H9 (cell line): Measurements from ENCODE around the gene COL18A1. TPM values are rescaled to one million over a fixed set of nuclear protein-coding genes. Genes with fewer than 3 reads are reported as not detected.

Experiments used
- DNase-seq: peaks from one replicate; pipeline ENCODE4 v3.0.0-alpha.2; 2017
- H2AFZ ChIP-seq: one replicate; pipeline ENCODE4 v1.6.1; 2013; ENCODE audit warnings: mild to moderate bottlenecking, low read length, control low read depth, moderate library complexity
- H2AK5ac ChIP-seq: 2 replicates; pipeline ENCODE4 v1.6.1; 2013; ENCODE audit warnings: low read length, control low read depth, mixed read lengths; ENCODE audit not compliant: insufficient read length
- H2BK120ac ChIP-seq: one replicate; pipeline ENCODE4 v1.6.1; 2013; ENCODE audit warnings: low read depth, mild to moderate bottlenecking, low read length, control low read depth, inconsistent platforms; ENCODE audit not compliant: poor library complexity, severe bottlenecking
- H2BK12ac ChIP-seq: 2 replicates; pipeline ENCODE4 v1.6.1; 2013; ENCODE audit warnings: low read length, control low read depth, mixed read lengths, low read depth; ENCODE audit not compliant: insufficient read length
- H2BK15ac ChIP-seq: 2 replicates; pipeline ENCODE4 v1.6.1; 2013; ENCODE audit warnings: low read depth, low read length, control low read depth
- H2BK20ac ChIP-seq: one replicate; pipeline ENCODE4 v1.6.1; 2013; ENCODE audit warnings: low read depth, mild to moderate bottlenecking, low read length, control low read depth, inconsistent platforms; ENCODE audit not compliant: poor library complexity, severe bottlenecking
- H2BK5ac ChIP-seq: 2 replicates; pipeline ENCODE4 v1.6.1; 2013; ENCODE audit warnings: low read length, control low read depth, mixed read lengths; ENCODE audit not compliant: insufficient read length
- H3K14ac ChIP-seq: 2 replicates; pipeline ENCODE4 v1.6.1; 2013; ENCODE audit warnings: low read length, control low read depth; ENCODE audit not compliant: insufficient read depth
- H3K18ac ChIP-seq: 2 replicates; pipeline ENCODE4 v1.6.1; 2013; ENCODE audit warnings: low read depth, mild to moderate bottlenecking, mixed read lengths, low read length, control low read depth; ENCODE audit not compliant: insufficient read length
- H3K23ac ChIP-seq: 2 replicates; pipeline ENCODE4 v1.6.1; 2013; ENCODE audit warnings: low read length, control low read depth, mixed read lengths, low read depth; ENCODE audit not compliant: insufficient read length
- H3K23me2 ChIP-seq: 2 replicates; pipeline ENCODE4 v1.6.1; 2013; ENCODE audit warnings: low read depth, mild to moderate bottlenecking, mixed read lengths, low read length, control low read depth; ENCODE audit not compliant: insufficient read length, poor library complexity, severe bottlenecking
- H3K27ac ChIP-seq: 2 replicates; pipeline ENCODE4 v1.5.1; 2013; ENCODE audit warnings: low read length, control low read depth, mixed read lengths, low read depth; ENCODE audit not compliant: insufficient read length
- H3K27me3 ChIP-seq: 2 replicates; pipeline ENCODE4 v1.6.1; 2013; ENCODE audit warnings: low read length, control low read depth, inconsistent platforms; ENCODE audit not compliant: insufficient read depth
- H3K4ac ChIP-seq: 2 replicates; pipeline ENCODE4 v1.6.1; 2013; ENCODE audit warnings: low read depth, mild to moderate bottlenecking, control low read depth, inconsistent platforms, low read length, moderate library complexity
- H3K4me1 ChIP-seq: 2 replicates; pipeline ENCODE4 v1.6.1; 2013; ENCODE audit warnings: low read length, control low read depth, inconsistent platforms; ENCODE audit not compliant: insufficient read depth
- H3K4me2 ChIP-seq: 2 replicates; pipeline ENCODE4 v1.6.1; 2013; ENCODE audit warnings: low read length, control low read depth, mixed read lengths; ENCODE audit not compliant: insufficient read length, insufficient read depth
- H3K56ac ChIP-seq: 2 replicates; pipeline ENCODE4 v1.6.1; 2013; ENCODE audit warnings: low read depth, mild to moderate bottlenecking, mixed read lengths, low read length, control low read depth; ENCODE audit not compliant: insufficient read length
- H3K79me1 ChIP-seq: 2 replicates; pipeline ENCODE4 v1.6.1; 2013; ENCODE audit warnings: low read depth, mild to moderate bottlenecking, moderate library complexity, low read length, control low read depth, inconsistent platforms; ENCODE audit not compliant: insufficient read depth, poor library complexity, severe bottlenecking
- H3K79me2 ChIP-seq: 2 replicates; pipeline ENCODE4 v1.6.1; 2013; ENCODE audit warnings: low read length, control low read depth, inconsistent platforms; ENCODE audit not compliant: insufficient read depth
- H3K9ac ChIP-seq: 2 replicates; pipeline ENCODE4 v1.6.1; 2013; ENCODE audit warnings: low read length, control low read depth, mixed read lengths; ENCODE audit not compliant: insufficient read length; ENCODE audit errors: extremely low read depth
- H3K9me3 ChIP-seq: one replicate; pipeline ENCODE4 v1.6.1; 2013; ENCODE audit warnings: low read depth, low read length, inconsistent platforms; ENCODE audit not compliant: control insufficient read depth
- H3T11ph ChIP-seq: one replicate; pipeline ENCODE4 v1.6.1; 2013; ENCODE audit warnings: mild to moderate bottlenecking, low read length, control low read depth, inconsistent platforms
- H4K20me1 ChIP-seq: one replicate; pipeline ENCODE4 v1.6.1; 2013; ENCODE audit not compliant: control insufficient read depth, insufficient read length, insufficient read depth
- H4K5ac ChIP-seq: 2 replicates; pipeline ENCODE4 v1.6.1; 2013; ENCODE audit warnings: low read depth, mild to moderate bottlenecking, mixed read lengths, low read length, control low read depth; ENCODE audit not compliant: insufficient read length
- H4K8ac ChIP-seq: replicated peaks from 2 replicates; pipeline ENCODE4 v1.6.1; 2013; ENCODE audit warnings: low read length, control low read depth, mixed read lengths, low read depth; ENCODE audit not compliant: insufficient read length
- H4K91ac ChIP-seq: 2 replicates; pipeline ENCODE4 v1.6.1; 2013; ENCODE audit warnings: low read depth, mild to moderate bottlenecking, moderate library complexity, mixed read lengths, low read length, control low read depth; ENCODE audit not compliant: insufficient read length
- H3K27ac Mint-ChIP-seq, 3 experiments: 2 replicates in 2 of 3; 3 replicates in 1 of 3; pipeline ENCODE4 v1.8.0; 2020 to 2021; ENCODE audit warnings: mixed read lengths in 3 of 3, mild to moderate bottlenecking in 1 of 3, moderate library complexity in 1 of 3
- H3K27me3 Mint-ChIP-seq: 2 replicates; pipeline ENCODE4 v1.8.0; 2021; ENCODE audit warnings: low read depth, mild to moderate bottlenecking, moderate library complexity, mixed read lengths
- H3K36me3 Mint-ChIP-seq, 3 experiments: 2 replicates in 2 of 3; 3 replicates in 1 of 3; pipeline ENCODE4 v1.8.0; 2020 to 2021; ENCODE audit warnings: low read depth in 3 of 3, mixed read lengths in 3 of 3; ENCODE audit not compliant: insufficient read depth in 1 of 3
- H3K4me1 Mint-ChIP-seq, 2 experiments: 2 replicates each; pipeline ENCODE4 v1.8.0; 2020; ENCODE audit warnings: mixed read lengths in 2 of 2
- H3K4me3 Mint-ChIP-seq, 2 experiments: 2 replicates in 1 of 2; 3 replicates in 1 of 2; pipeline ENCODE4 v1.8.0; 2020 to 2021; ENCODE audit warnings: mild to moderate bottlenecking in 2 of 2, mixed read lengths in 2 of 2, moderate library complexity in 1 of 2
- H3K9me3 Mint-ChIP-seq, 2 experiments: 2 replicates in 1 of 2; 3 replicates in 1 of 2; pipeline ENCODE4 v1.8.0; 2020; ENCODE audit warnings: mild to moderate bottlenecking in 2 of 2, mixed read lengths in 2 of 2, moderate library complexity in 1 of 2
- CTCF ChIP-seq: fragments of 200-600 bp; sonication (generic); conservative IDR thresholded peaks from 3 replicates; pipeline ENCODE4 v1.8.0; 2021; ENCODE audit warnings: antibody characterized with exemption, mild to moderate bottlenecking
- WGBS: extraction: QIAGEN DNeasy Blood & Tissue Kit; methylation state at CpG from one replicate; pipeline ENCODE4 v1.1.7; 2013; ENCODE audit warnings: missing lambda C conversion rate, low lambda C conversion rate, mixed read lengths; ENCODE audit not compliant: insufficient read length; ENCODE audit errors: extremely low coverage; 5-methylcytosine and 5-hydroxymethylcytosine counted together
- total RNA-seq: library from RNA; stranded (reverse); gene quantifications from 2 replicates; pipeline ENCODE4 v1.2.1, GENCODE V29; 2021

COL18A1 gene
- total RNA-seq, 1 experiment from 2014 or later, result 232 TPM

- peaks cover 18 to 29% of the 10 kb centered on the region in 2 experiments for H3K4me1 Mint-ChIP-seq
- peaks cover 2% of the 10 kb centered on the region; the same call in 1 of the 2 replicates for H3K4me1 ChIP-seq
- peaks cover 3% of the 10 kb centered on the region in 2 experiments; a peak in 1 of 5 replicates for H3K9me3 Mint-ChIP-seq
- H2AK5ac ChIP-seq, result no peak overlapping the region
- H3K27ac ChIP-seq, result no peak overlapping the region
- no peak overlapping the region for H4K8ac ChIP-seq
- no peaks in the 10 kb centered on the region for H3K27me3 ChIP-seq
- 0 out of 7 replicates have a peak overlapping the region, but pooled peaks of 1 of the 3 experiments have one; percentile 70 for H3K27ac Mint-ChIP-seq
- no peak overlapping the region for H3K4me3 Mint-ChIP-seq
- H4K5ac ChIP-seq, result no peak overlapping the region
- no peaks in the 10 kb centered on the region for H3K79me2 ChIP-seq
- no peak for TF ChIP-seq CTCF
- no peak overlapping the region for H2BK20ac ChIP-seq
- peaks cover 0 to 3% (median 1%) of the 10 kb centered on the region in 3 experiments; a peak in 2 of 7 replicates for H3K36me3 Mint-ChIP-seq
- DNase-seq, result peak; percentile 26
- no peak overlapping the region for H3K9ac ChIP-seq
- no peaks in the 10 kb centered on the region for H3K79me1 ChIP-seq
- H3K56ac ChIP-seq, result no peak overlapping the region
- no peak overlapping the region for H2BK12ac ChIP-seq
- no CpG with 5 or more reads among the region's 29 CpGs for WGBS
- no peaks in the 10 kb centered on the region for H4K20me1 ChIP-seq
- no peak overlapping the region for H3K4me2 ChIP-seq
- H3K14ac ChIP-seq, result no peak overlapping the region; the same call in 1 of the 2 replicates
- no peaks in the 10 kb centered on the region for H3K9me3 ChIP-seq
- H4K91ac ChIP-seq, result no peak overlapping the region
- H3K4ac ChIP-seq, result no peak overlapping the region
- no peak overlapping the region for H2BK120ac ChIP-seq
- H3K27me3 Mint-ChIP-seq, result peaks cover 25% of the 10 kb centered on the region
- H3K23ac ChIP-seq, result no peak overlapping the region
- H2BK5ac ChIP-seq, result no peak overlapping the region
- H3K23me2 ChIP-seq, result no peaks in the 10 kb centered on the region
- H2BK15ac ChIP-seq, result no peak overlapping the region
- H3T11ph ChIP-seq, result no peak overlapping the region
- no peak overlapping the region for H2AFZ ChIP-seq
- no peak overlapping the region for H3K18ac ChIP-seq
Observed at GRCh38 chr21:45552696-45553391, 147.9 kb downstream of the COL18A1 start.
